Activated gamma-delta T cell treated with anti-CD3 and anti-CD28 coated beads, Interleukin-2, amount 50 U/mL, for 16 hours (primary cell): ENCODE results near the gene RAD1.
"Not testable (repeated sequence)": the region's sequence is repeated elsewhere in the genome, so short reads cannot be mapped to it uniquely, and the experiment has no call there.

Experiments
- DNase-seq: peaks from one replicate; pipeline ENCODE4 v3.0.0-alpha.2; 2020; ENCODE audit warnings: low read depth

RAD1 gene, protein sequence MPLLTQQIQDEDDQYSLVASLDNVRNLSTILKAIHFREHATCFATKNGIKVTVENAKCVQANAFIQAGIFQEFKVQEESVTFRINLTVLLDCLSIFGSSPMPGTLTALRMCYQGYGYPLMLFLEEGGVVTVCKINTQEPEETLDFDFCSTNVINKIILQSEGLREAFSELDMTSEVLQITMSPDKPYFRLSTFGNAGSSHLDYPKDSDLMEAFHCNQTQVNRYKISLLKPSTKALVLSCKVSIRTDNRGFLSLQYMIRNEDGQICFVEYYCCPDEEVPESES

GRCh38 chr5:34915139-34915855 lies at the start of gene RAD1, which contains the start of gene BRIX1:
TSS of gene RAD1 (minus strand) at chr5:34915504. CDS start at chr5:34914892, 612 bp downstream.
TSS of gene BRIX1 (plus strand) at chr5:34915711. CDS start at chr5:34915739, 28 bp downstream.
- peak; percentile 87 for DNase-seq

- DNase-seq, result no peak
Measured at GRCh38 chr5:34959323-34959722, 44.0 kb upstream of the RAD1 start.

GRCh38 chr5:34957857-34958690 lies 42.8 kb upstream of the RAD1 start:
- DNase-seq, result no peak

DNA sequence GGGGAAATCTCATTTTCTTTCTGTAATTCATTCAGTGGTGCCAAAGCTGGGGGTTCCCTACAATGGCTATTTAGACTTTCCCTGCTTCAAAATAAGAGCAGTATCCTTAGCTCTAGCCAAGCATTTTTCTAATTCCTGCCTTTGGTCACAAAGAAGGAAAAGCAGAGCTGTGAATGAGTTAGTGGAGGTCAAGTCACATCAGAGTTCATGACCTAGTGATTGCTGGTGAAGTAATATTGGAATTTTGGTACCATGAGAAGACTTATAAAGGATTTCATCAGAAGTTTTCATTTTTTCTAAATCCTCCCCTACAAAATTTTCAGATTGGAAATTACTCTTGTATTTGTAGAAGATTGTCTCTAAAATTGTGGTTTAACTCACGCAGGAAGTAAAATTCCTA lies 42.0 kb upstream of the RAD1 start:
- no peak for DNase-seq

DNA sequence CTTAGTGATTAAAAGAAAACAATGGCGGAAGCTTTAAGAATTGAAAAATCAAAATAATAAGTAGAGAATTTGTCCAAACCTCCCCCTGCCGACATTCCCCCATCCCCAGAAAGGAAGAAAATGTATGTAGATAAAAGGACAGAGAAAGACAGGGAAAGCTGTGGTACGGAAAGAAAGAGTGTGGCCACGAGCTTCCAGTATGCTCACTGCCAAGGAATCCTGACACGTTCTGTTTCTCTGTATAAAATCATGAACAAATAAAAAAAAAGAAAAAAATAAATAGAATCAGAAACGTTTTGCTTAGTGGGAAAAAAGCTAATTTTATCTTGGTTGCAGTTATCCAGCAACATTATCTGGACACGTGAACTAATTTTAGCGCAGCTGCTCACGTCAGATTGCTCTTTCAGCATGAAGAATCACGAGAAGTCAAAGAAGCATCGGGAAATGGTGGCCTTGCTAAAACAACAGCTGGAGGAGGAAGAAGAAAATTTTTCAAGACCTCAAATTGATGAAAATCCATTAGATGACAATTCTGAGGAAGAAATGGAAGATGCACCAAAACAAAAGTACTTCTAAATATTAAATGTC lies 29.2 kb upstream of the RAD1 start:
- no peak for DNase-seq

DNA sequence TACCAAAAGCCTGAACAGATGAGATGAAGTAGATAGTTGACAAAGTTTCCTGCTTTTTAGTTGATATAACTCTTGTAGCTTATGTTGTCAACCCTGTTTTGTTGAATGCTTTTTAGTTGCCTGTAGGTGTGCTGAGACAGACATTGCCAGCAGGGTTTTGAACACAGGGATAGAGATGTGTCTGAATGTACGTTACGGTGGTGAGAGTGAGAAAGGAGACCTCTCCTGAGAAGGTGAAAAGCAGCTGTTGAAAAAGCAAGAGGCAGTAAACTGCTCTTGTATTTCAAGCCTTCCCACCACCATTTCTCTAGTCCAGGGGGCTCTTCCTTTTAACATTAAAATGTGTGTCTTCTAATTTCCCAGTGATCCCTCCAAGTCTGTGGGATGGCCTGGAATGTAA lies 28.7 kb upstream of the RAD1 start:
- DNase-seq, result no peak

GRCh38 chr5:34941936-34942335 lies 26.6 kb upstream of the RAD1 start:
- no peak for DNase-seq

- no peak for DNase-seq
Measured at GRCh38 chr5:34932947-34933346, 17.6 kb upstream of the RAD1 start.

- no peak for DNase-seq
Measured at GRCh38 chr5:34930870-34931269, 15.6 kb upstream of the RAD1 start.

DNA sequence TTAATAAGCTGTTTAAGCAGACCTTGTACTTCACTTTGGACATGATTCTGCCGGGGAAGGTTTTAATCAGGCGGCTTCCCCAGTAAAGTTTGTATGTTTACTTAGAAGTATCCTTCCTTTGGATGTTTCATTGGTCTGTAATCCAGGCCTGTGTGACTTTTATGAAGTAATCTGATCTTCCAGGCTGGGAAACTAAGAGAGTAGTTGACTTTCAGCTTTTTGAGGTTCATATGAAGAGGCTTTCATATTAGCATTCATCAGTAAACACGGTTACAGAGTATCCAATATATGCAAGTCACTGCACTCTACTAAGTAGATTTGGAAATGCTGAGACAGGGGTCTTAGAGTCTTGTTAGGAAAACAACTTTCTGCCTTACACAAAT lies 15.1 kb upstream of the RAD1 start:
- no peak for DNase-seq

- DNase-seq, result peak; percentile 69
Measured at GRCh38 chr5:34929720-34930461, 14.6 kb upstream of the RAD1 start.

DNA sequence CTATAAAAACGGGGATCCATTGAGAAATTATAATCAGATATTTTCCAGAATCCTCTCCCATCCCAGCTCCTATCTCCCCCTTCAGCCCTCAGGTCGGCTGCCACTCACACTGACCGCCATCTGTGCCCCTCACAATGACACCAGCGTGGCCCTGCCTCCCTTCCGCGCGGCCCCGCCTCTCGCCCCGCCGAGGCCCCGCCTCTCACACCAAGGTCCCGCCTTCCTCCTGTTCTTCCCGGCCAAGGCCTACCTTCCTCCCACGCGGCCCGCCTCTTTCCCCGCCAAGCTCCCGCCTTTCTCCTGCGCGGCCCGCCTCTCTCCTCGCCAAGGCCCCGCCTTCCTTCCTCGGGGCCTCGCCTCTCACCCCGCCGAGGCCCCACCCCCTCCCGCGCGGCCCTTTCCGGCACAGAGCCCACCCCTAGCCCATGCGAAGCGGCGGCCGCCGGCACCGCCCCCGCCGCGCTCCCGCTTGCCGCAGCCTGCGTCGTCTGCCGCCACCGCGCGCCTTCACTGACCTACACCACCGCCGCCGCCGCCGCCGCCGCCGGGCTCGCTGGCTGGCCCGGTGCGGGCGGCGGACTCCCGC lies 13.9 kb upstream of the RAD1 start, which contains the start of gene DNAJC21:
Gene DNAJC21 (plus strand): TSS at position 426 of the 586 bp plus-strand sequence. CDS start 261 bp downstream, outside the sequence.
- peak; percentile 93 for DNase-seq

DNA sequence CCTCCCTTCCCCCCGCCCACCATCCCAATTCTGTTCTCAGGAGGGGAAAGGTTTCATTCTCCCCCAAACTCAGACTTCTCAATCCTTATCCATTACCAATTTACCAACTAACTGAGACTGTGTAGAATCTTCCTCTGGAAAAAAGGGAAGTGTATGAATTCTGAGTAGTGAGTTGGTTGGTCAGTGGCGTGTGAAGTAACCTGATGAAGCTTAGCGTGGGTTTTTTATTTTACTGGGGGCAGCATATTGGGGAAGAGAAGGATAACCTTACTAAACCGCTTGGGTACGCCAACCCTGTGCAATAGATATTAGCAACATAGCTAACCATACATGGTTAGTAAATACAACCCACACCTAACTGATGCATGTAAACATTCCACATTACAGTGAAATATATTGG lies 13.0 kb upstream of the RAD1 start:
- DNase-seq, result no peak

- no peak for DNase-seq
Measured at GRCh38 chr5:34927785-34928184, 12.5 kb upstream of the RAD1 start.

GRCh38 chr5:34926318-34926888 lies 11.1 kb upstream of the RAD1 start:
- no peak for DNase-seq

- DNase-seq, result no peak
Measured at GRCh38 chr5:34924462-34924765, 9.1 kb upstream of the RAD1 start.

DNA sequence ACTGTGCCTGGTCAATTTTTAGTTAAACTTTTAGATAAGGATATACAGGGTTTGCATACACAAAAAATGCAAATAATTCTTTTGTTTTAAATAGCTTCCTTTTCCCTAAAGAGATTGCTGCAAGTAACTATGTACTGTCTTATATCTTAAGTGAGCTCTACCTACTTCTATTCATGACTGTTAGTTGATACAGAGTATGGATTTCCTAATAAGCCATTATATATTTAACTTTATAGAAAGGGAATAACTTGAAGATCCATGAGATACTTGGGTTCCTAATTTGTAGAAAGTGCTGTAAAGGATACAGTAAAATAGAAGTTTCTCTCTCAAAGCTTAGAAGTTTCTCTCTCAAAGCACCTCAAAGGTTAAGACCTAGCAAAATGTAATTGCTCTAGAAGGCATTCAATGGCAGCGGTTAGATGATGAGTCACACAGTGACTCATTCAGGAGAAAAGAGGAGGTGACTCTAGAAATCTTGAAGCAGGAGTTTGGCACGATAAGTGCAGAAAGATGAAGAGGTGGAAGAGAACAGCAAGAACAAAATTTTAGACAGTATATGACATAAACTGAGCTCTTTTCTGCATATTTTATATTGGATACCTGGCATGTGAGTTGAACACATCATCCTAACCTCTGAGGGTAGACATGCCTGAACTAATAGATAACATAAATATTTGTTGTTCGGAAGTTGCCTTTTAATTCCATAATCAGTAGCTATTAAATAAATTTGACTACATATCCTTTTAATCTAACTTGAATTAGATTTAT lies 8.6 kb upstream of the RAD1 start:
- peak; percentile 4 for DNase-seq

DNA sequence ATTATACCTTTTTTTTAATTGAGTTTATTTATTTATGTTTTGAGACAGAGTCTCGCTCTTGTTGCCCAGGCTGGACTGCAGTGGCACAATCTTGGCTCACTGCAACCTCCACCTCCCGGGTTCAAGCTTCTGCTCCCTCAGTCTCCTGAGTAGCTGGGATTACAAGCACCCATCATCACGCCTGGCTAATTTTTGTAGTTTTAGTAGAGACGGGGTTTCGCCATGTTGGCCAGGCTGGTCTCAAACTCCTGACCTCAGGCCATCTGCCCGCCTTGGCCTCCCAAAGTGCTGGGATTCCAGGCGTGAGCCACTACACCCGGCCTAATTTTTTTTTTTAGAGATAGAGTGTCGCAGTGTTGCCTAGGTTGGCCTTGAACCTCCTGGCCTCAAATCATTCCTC lies 8.0 kb upstream of the RAD1 start:
- DNase-seq, result not testable (repeated sequence)

DNA sequence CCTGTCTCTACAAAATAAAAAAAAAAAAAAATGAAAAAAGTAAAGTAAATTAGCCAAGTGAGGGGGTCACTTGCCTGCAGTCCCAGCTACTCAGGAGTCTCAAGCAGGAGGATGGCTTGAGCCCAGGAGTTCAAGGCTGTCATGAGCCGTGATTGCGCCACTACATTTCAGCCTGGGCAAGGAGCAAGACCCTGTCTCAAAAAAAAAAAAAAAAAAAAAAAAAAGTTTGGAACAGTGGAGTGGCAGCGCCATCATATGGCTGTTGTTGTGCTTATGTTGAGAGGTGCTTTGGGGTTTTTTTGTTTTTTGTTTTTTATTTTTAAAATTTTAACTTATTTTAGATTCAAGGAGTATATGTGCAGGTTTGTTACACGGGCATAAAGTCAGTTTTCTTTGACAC lies 3.8 kb upstream of the RAD1 start:
- DNase-seq, result no peak

- no peak for DNase-seq
Measured at GRCh38 chr5:34918025-34918424, 2.7 kb upstream of the RAD1 start.
